Kasumi-1 (cell line): ENCODE results near the gene LONP1.
"Not testable (repeated sequence)": the region's sequence is repeated elsewhere in the genome, so short reads cannot be mapped to it uniquely, and the experiment has no call there.

Experiments
- DNase-seq, 2 experiments: peaks; one replicate each; lab custom pipeline; 2025; lab: John Stamatoyannopoulos, UW

Gene LONP1

DNA sequence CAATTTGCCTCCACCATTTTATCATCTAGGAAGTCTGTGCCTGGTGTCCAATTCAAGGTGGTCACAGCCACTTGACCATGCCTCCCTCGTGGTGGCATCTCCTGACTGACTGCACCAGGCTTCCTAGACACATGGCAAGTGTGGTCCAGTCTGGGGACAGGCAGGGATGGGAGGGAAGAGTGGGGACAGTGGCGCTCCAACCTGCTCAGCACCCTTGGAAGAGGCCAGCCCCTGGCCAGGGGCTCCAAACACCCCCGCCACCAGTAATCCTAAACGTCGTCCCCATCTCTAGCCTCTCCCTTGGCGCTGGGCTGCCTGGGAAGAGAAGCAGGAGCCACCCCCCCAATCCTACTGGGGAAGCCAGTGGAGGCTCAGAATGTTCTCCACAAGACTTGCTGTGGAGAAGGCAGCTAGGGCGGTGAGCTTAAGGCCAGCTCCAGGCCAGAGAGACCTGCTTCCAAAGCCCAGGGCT lies 27.2 kb downstream of the LONP1 start:
- DNase-seq: no peak

DNA sequence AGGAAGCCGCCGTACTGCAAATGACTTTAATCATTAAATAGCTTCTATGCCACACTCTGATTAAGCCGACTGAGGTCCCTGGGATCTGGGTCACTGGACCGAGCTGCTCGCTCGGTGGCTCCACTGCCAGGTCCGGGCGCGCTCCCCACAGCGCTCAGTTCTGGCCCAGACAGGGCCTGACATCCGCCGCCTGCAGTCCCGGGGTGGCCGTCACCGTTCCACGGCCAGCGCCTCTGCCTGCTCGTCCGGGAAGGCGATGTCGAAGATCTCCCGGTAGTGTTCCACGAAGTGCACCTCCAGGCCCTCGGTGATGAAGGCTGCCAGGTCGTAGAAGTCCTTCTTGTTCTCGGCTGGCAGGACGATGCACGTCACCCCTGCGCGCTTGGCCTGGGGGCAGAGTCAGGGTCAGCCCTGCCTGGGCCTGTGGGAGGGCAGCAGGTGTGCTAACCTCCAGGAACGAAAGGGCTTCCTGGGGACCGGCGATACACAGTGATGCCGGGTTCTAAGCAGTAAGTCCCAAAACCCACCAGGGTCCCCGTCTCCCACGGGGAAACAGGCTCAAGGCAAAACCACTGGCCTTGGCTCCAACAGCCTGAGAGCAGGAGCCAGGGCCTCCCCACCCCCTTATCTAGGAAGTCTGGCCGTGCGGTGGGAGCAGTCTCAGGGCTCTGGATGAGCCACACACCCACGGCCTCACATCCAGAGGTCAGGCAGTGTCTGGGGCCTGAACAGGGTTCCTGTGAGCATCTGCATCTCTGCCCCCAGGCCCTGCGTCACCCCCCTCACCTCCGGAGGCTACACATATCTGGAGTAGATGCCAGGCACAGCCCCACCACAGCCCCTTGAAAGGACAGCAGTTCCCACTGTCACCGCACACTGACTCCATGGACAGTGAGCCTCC lies 27.9 kb downstream of the LONP1 start:
- no peak for DNase-seq

DNA sequence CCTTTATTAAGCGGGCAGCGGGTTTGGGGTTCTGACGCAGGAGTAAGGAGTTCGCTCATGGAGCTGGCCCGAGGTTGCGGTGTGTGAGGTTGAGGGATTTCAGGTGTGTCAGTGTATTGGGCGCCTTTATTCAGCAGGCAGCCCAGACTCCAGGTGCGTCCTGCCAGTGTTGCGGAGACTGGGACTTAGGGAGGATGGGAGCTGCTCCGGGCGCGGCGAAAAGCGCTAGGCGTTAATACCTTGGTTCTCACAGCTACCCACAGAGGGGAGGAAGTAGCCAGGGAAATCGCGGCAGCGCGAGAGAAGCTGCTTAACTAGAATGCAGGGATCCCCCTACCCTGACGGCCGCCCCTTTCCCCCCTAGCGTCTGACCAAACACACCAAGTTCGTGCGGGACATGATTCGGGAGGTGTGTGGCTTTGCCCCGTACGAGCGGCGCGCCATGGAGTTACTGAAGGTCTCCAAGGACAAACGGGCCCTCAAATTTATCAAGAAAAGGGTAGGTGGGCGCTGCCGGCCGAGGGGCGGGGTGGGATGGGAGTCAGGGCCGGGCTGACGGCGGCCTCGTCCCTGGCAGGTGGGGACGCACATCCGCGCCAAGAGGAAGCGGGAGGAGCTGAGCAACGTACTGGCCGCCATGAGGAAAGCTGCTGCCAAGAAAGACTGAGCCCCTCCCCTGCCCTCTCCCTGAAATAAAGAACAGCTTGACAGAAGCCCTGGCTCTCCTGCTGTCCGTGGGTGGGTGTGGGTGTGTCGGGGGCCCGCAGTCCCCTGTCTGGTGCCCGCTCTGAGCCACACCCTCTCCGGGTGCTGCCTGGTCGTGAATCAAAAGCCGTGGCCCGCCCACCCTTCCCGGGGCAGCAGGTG lies 28.8 kb downstream of the LONP1 start:
- DNase-seq: peak; percentile 21 to 49

DNA sequence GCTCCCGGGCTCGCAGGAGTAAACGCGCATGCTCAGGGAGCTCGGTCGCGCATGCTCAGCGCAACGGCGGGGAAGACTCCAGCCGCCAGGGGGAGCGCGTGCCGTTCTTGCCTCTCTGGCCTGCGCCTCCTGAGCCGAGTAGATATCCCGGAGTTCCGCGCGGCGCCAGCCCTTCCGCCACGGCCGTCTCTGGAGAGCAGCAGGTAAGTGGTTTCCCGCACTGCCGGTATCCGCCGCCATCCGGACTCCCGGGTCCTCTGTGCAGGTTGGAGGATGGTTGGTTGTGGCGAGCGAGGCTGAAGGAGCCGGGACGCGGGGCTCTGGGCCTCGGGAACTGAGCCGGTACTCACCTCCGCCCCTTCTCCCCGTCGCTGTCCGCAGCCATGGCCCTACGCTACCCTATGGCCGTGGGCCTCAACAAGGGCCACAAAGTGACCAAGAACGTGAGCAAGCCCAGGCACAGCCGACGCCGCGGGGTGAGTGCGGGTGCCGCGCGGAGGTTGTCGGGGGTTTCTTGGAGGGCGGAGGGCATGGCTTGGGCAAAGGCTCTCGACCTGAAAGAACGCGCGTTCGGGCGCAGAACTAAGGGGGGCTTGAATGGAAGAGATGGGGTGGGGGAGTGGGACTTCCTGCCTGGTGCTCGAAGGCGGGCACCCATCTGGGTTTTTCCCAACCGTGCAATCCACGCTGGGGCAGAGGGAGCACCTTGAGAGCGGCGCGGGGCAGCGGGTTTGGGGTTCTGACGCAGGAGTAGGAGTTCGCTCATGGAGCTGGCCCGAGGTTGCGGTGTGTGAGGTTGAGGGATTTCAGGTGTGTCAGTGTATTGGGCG lies 29.6 kb downstream of the LONP1 start, which contains the start of gene RPL36:
TSS of gene RPL36 (plus strand) at position 171 of the 830 bp plus-strand sequence. CDS start at position 384, 213 bp downstream.
- peak; percentile 91 to 93 for DNase-seq

DNA sequence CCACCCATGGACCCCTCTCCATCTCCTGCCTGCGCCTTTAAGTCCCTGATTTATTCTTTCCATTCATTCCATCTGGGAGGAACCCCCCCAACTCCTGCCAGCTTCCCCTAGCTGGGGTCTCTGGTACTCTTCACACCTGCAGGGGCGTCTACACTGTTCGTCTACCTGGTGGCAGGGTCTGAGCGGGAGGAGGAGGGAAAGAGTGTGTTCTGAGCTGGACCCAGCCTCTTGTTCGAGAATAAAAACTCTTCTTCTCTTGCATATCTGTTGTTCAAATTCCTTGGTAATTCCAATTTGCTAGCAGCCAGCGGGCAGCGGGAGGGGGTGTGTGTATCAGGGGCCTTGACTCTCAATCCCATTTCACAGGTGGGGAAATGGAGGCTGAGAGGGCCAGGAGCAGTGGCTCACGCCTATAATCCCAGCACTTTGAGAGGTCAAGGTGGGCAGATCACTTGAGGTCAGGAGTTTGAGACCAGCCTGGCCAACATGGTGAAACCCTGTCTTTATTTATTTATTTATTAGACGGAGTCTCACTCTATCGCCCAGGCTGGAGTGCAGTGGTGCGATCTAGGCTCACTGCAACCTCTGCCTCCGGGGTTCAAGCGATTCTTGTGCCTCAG lies 31.6 kb downstream of the LONP1 start:
- DNase-seq: not testable (repeated sequence)

DNA sequence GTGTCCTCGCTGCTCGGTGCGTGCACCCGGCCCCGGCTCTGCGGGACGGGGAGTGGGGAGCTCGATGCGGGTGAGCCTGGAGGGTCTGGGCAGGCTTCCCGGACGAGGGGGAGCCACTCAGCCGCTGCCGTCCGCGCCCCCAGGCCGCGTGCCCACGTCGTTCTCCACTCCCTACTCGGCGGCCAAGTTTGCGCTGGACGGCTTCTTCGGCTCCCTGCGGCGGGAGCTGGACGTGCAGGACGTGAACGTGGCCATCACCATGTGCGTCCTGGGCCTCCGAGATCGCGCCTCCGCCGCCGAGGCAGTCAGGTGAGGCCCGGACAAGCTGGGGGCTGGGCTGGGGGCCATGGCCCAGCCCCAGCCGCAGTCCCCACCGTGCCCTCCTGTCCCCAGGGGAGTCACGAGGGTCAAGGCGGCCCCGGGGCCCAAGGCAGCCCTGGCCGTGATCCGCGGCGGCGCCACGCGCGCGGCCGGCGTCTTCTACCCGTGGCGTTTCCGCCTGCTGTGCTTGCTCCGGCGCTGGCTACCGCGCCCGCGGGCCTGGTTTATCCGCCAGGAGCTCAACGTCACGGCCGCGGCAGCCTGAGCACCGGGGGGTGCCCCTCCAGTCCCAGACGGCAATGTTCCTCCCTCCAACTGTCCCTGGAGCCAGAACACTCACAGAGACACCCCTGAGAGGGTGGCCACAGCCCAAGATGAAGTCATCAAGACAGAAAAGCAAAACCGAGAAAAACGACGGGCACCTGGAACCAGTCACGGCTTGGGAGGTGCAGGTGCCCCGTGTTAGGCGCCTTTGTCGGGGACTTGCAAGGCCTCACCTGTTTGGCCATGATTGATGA lies 32.4 kb downstream of the LONP1 start:
- DNase-seq: no peak

DNA sequence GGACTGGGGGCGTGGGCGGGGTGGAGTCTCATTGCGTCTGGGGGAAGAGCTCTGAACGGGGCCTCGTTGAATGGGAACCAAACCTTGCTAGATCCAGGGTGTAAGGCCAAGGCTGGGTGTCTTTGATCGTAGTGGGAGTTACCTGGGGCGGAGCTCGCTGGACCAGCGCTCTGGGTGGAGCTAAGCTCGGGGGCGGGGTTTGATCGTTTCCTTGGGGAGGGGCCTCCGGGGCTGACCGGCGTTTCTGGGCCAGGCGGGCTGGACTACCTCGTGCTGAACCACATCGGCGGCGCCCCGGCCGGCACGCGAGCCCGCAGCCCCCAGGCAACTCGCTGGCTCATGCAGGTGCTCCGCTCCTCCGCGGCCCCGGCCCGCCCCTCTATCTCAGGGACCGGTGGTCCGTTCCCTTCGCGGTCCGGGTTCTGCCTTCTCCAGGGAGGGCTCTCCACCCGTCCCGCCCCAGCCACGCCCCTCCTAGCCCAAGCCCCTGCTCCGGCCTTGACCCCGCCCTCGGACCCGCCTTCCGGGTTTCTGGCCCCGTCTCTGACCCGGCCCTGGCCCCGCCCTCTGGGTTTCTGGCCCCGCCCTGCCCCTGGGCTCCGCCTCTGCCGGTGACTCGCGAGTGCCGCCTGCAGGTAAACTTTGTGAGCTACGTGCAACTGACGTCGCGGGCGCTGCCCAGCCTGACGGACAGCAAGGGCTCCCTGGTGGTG lies 33.1 kb downstream of the LONP1 start:
- peak; percentile 90 to 91 for DNase-seq

DNA sequence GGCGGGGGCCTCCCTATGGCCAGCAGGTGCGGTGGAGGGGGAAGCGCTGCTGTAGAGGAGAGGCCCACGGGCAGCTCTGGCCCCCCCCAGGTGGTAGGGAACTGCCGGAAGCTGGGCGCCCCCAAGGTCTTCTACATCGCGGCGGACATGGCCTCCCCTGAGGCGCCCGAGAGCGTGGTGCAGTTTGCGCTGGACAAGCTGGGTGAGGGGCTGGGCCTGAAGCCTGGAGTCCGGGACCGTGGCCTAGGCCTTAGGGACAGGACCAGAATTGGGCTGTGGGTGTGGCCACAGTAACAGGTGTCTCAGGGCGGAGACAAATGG lies 33.7 kb downstream of the LONP1 start:
- no peak for DNase-seq

DNA sequence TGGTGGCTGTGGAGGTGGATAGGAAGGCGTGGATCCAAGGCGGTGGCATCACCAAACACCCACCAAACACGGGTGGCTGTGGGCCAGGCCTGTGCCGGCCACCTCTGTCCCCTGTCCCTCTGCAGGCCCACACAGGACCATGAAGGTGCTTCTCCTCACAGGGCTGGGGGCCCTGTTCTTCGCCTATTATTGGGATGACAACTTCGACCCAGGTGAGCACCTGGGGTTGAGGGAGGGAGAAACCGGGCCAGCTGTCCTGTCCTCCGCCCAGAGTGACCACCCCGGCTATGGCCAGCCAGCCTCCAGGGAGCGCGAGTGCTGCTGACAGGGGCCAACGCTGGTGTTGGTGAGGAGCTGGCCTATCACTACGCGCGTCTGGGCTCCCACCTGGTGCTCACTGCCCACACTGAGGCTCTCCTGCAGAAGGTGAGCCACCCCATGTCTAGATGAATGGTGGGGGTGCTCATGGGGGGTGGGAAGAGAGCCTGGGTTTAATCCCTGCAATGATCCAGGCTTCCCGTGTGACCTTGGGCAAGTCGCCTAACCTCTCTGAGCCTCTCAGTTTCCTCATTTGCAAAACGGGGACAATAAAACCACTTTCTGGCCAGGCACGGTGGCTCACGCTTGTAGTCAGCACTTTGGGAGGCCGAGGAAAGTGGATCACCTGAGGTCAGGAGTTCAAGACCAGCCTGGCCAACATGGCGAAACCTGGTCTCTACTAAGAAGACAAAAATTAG lies 35.1 kb downstream of the LONP1 start:
- no peak for DNase-seq

DNA sequence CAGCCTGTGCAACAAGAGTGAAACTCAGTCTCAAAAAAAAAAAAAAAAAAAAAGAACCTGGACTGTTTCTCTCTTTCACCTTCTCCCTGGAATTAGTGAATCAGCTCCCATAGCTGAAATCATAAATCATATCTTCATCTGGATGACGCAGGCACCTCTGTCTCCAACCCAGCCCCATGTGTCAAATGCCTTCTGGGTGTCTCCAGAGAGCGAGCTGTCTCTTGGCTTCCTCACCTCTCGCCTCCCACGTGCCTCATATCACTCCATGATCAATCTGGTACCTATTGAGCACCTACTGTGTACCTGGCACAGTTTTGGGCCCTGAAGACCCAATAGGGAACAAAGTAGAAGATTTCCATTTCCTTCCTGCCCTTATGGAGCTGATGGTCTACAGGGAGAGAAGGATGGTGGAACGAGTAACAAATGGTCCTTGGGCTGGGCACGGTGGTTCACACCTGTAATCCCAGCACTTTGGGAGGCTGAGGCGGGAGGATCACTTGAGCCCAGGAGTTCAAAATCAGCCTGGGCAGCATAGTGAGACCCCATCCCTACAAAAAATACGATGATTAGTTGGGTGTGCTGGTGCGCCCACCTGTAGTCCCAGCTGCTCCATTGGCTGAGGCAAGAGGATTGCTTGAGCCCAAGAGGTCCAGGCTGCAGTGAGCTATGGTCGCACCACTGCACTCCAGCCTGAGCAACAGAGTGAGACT lies 36.6 kb downstream of the LONP1 start:
- DNase-seq: no peak

DNA sequence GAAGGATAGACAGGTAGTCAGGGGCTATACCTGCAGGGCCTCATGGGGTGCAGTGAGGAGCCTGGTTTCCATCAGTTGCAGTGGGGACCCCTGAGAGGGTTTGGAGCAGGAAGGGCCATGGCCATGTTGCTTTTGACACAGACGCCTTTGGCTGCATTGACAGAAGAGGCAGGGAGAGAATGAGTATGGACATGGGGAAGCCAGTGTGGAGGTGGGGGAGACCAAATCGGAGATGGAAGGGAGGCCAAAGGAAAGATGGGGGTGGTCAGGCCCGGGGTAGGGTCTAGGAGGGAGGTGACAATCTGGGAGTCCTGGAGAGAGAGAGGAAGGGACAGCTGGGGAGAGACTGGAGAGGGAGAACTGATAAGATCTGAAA lies 37.9 kb downstream of the LONP1 start:
- no peak for DNase-seq

DNA sequence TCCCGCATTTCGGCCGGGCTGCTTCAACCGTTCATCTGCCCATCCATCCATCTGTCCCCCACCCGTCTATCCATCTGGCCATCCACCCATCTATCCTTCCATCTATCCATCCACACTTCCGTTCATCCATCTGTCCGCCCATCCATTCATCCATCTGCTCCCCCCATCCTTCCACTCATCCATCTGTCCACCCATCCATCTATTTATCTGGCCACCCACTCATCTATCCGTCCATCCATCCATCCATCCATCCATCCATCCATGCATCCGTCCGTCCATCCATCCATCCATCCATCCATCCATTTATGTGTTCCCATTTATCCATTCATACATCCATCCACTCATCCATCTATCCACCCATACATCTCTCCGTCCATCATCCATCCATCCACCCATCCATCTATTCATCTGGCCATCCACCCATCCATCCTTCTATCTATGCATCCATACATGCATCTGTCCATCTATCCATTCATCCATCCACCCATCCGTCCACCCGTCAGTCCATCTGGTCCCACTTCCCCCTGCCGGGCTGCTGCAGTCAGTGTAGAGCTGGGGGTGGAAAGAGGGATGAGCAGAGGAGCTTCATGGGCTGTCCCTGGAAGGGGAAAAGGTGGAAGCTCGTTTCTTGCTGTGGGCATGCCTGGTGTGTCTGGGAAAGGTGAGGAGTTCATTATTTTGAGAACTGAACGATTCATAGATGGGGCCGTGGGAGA lies 38.4 kb downstream of the LONP1 start:
- DNase-seq: no peak

DNA sequence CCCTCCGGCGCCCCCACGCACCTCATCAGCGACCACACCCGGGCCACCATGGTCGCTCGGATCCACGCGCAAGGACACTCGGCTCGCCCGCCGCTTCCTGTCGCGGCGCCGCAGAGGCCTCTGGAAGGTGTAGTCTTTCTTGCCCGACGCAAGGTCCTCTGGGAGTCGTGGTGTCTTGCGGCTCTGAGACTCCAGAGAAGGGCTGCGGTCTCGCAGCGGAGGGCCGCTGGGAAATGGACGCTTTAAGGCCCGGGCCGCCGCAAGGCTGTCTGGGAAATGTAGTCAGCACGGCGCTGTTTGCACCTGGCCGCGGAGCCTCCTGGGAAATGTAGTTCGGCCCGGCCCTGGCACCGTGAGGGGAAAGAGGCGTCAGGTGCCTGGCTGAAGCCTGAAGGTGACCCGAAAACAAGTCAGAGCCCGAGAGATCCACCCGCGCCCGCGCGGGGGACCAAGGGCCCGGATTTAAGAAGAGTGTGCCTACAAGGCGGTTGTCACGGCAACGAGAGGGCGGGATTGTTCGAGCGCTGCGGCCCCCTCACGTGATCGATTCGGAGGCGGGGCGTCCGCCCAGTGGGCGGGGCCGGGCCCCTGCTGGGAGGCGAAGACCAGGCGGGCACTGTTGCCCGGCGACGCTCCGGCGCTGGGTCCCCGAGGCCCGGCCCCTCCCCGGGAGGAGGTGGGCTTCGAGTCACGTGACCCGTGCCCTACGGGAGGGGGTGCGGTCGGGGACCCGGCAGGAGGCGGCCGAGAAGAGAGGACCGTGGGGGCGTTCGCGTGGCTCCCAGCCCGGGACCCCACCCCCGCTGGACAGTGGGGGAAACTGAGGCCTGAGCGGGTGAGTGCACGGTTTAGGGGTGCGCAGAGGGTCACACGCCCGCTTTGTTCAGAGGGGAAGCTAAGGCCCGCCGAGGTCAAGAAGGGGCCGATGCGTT lies 39.2 kb downstream of the LONP1 start, which contains the start of the genes HSD11B1L and MICOS13:
TSS of gene HSD11B1L (plus strand) at position 591 of the 932 bp plus-strand sequence. CDS start 3,806 bp downstream, outside the sequence.
TSS of gene MICOS13 (minus strand) at position 80 of the 932 bp plus-strand sequence. CDS start at position 50, 30 bp downstream.
- peak; percentile 96 to 97 for DNase-seq

DNA sequence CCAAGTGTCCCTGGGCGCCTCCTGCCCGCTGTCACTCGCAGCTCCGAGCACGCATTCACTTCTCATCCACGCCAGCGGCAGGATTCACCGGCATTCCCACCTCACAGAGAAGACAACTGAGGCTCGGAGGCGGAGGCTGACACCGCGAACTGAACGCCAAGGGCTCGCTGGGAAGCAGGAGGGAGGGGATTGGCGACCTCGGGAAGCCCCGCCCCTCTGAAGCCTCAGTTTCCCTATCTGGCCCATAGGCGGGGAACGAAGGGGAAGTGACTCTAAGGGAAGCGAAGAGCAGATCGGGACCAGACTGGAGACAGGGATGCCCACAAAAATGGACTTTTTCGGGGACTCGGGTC lies 39.9 kb downstream of the LONP1 start:
- DNase-seq: no peak

DNA sequence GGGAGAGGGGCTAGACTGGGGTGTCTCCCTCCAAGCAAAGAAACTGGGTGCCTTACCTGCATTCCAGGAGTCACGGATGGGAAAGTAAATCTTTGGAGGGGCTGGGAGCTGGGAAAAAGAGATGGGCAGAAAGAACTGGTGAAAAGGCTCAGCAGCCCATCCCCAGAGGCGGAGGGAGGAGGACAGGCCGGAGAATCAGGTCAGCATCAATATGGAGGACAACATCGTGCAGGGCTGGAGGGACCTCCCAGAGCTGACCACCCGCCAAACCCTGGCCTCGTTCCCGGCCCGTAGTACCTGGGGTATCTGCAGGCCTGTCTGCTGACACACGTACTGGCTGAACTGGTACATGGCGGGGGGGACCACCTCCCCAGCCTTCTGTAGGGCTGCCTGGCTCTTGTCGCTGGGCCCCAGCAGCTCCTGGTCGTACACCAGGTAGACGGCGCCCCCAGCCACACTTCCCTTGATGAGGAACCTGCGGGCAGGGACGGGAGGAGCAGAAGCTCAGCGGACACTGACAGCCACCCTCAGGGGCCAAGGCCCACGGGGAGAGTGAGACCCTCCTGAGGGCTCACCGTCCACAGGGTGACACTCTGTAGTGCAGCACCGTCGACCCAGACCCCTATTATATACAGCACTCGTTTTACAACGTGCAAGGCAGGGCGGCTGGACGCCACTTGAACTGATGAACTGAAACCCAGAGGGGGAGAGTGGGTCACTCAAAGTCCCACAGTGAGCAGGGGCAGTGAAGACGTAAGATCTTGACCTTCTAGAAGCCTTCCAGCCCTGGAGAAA lies 40.5 kb downstream of the LONP1 start:
- peak in 1 of 2 experiments; percentile 31 for DNase-seq
